Peyer's patch (tissue), 4 donors: ENCODE data around the gene IFITM1.

Experiments used
- CTCF ChIP-seq, 6 experiments: fragments of 450-650 bp in 4 of 6; fragments of 200-600 bp in 2 of 6; sonication (generic) in 1 of 6; IDR thresholded peaks; one replicate each; pipeline ENCODE4 v1.5.1; 2017 to 2019; ENCODE audit warnings: antibody characterized with exemption in 6 of 6, mild to moderate bottlenecking in 3 of 6, moderate library complexity in 1 of 6
- POLR2A ChIP-seq, 2 donors: fragments of 450-650 bp; IDR thresholded peaks; one replicate each; pipeline ENCODE4 v1.5.1; 2017; ENCODE audit warnings: antibody characterized with exemption in 2 of 2, mild to moderate bottlenecking in 2 of 2, moderate library complexity in 2 of 2

DNA sequence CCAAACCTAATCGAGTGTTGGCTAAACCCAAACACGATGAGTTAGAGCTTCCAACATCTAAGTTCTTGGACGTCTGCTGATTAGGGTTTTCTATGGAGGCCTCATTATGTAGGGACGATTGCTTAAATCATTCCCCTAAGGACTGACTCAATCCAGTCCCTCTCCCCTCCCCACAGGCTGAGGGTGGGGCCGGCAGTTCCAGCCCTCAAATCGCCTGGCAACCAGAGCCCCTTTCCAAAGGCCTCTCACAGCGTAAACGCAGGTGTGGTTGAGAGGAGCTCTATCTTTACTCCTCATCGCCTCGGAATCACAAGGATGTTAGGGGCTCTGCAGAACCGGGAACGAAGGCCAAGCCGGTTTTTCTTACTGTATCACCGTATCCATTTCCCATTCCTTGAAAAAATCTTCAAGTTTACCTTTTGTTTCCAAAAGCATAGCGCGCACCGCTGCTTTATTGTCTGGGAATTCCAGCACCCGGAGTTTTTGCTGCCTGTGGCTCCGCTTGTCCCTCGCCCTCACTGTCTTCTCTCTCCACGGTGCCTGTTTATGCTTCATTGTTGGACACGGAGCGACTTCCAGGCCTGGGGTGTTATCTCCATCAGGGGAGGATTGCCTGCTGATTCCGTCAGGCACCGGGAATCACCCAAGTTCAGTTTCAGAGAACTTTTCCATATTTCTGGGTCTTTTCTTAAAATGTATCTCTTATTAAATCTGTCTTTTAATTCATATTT lies 20.6 kb downstream of the IFITM1 start:
- TF ChIP-seq CTCF (IDR thresholded peaks at IDR 0.05) = no peak
- no peak for TF ChIP-seq POLR2A (IDR thresholded peaks at IDR 0.05)
